GM18526 (cell line): ENCODE results near the gene ZSWIM3.
A peak's percentile ranks its signal among the peaks of the same experiment; 100 is the strongest.

Source experiments
- POLR2A ChIP-seq: IDR thresholded peaks from 3 replicates; pipeline ENCODE4 v1.6.1; 2011; ENCODE audit not compliant: insufficient read length; ENCODE audit errors: extremely low read depth

ZSWIM3 gene

GRCh38 chr20:45907219-45907948 lies 50.0 kb downstream of the ZSWIM3 start:
- no peak for TF ChIP-seq POLR2A

GRCh38 chr20:45908084-45908483 lies 50.7 kb downstream of the ZSWIM3 start:
- no peak for TF ChIP-seq POLR2A

GRCh38 chr20:45909336-45909808 lies 52.0 kb downstream of the ZSWIM3 start:
- no peak for TF ChIP-seq POLR2A

GRCh38 chr20:45909817-45910669 lies 52.6 kb downstream of the ZSWIM3 start:
- TF ChIP-seq POLR2A, result no peak

- peak; percentile 64 for TF ChIP-seq POLR2A
Measured at GRCh38 chr20:45910670-45911485, 53.5 kb downstream of the ZSWIM3 start.

GRCh38 chr20:45911486-45912343 lies 54.3 kb downstream of the ZSWIM3 start, which contains the start of gene PLTP:
PLTP (minus strand) TSS chr20:45912155; CDS start chr20:45911452, 703 bp downstream.
- TF ChIP-seq POLR2A, result no peak

GRCh38 chr20:45912344-45912682 lies 54.9 kb downstream of the ZSWIM3 start:
- TF ChIP-seq POLR2A, result no peak

- TF ChIP-seq POLR2A, result no peak
Measured at GRCh38 chr20:45913116-45913515, 55.7 kb downstream of the ZSWIM3 start.

- TF ChIP-seq POLR2A, result no peak
Measured at GRCh38 chr20:45917790-45918141, 60.4 kb downstream of the ZSWIM3 start.

GRCh38 chr20:45918182-45918737 lies 60.8 kb downstream of the ZSWIM3 start:
- TF ChIP-seq POLR2A, result no peak

- no peak for TF ChIP-seq POLR2A
Measured at GRCh38 chr20:45918779-45919537, 61.5 kb downstream of the ZSWIM3 start.

- no peak for TF ChIP-seq POLR2A
Measured at GRCh38 chr20:45919542-45920399, 62.4 kb downstream of the ZSWIM3 start.
